SK-N-SH (cell line): ENCODE results near the gene CHI3L2. TPM values are rescaled to one million over a fixed set of nuclear protein-coding genes. Genes with fewer than 3 reads are reported as not detected.

ENCODE experiments used
- CTCF ChIA-PET: fragments of 300-600, 350-600 bp; formaldehyde crosslinking; extraction: SDS; loops from one replicate; lab custom pipeline; 2021; lab: Yijun Ruan, JAX
- POLR2A ChIA-PET: fragments of 350-600 bp; sonication (Branson Sonifier 250); formaldehyde crosslinking; extraction: SDS; loops from one replicate; lab custom pipeline; 2020; ENCODE audit warnings: antibody characterized with exemption, inconsistent platforms; lab: Yijun Ruan, JAX
- DNase-seq: peaks from one replicate; pipeline ENCODE4 v3.0.0; 2012
- H2AFZ ChIP-seq: fragments of 200-600 bp; sonication (generic); 2 replicates; pipeline ENCODE4 v1.8.1; 2016; ENCODE audit warnings: antibody characterized with exemption, mild to moderate bottlenecking, low read depth
- H3F3A ChIP-seq: fragments of 200-600 bp; sonication (generic); replicated peaks from 2 replicates; pipeline ENCODE3; 2016; ENCODE audit warnings: antibody characterized with exemption, mild to moderate bottlenecking; ENCODE audit not compliant: insufficient read depth
- H3K27ac ChIP-seq, 2 experiments: fragments of 200-500 bp in 1 of 2; fragments of 200-600 bp in 1 of 2; sonication (Bioruptor generic) in 1 of 2; sonication (generic), shearing (Covaris generic) in 1 of 2; 2 replicates each; pipeline versions ENCODE4 v1.5.1 to v1.6.1; 2014 to 2016; ENCODE audit warnings: low read depth in 2 of 2, inconsistent platforms in 1 of 2, low read length in 1 of 2, mild to moderate bottlenecking in 1 of 2, mixed read lengths in 1 of 2
- H3K27me3 ChIP-seq: fragments of 200-600 bp; sonication (generic), shearing (Covaris generic); 2 replicates; pipeline ENCODE4 v1.6.1; 2016; ENCODE audit warnings: mixed run types; ENCODE audit not compliant: insufficient read depth
- H3K36me3 ChIP-seq, 2 experiments: fragments of 200-500 bp in 1 of 2; fragments of 200-600 bp in 1 of 2; sonication (Bioruptor generic) in 1 of 2; sonication (generic) in 1 of 2; replicated peaks in 1 of 2; 2 replicates each; pipeline versions ENCODE3 to v1.5.1; 2014 to 2016; ENCODE audit warnings: low read length in 1 of 2, mild to moderate bottlenecking in 1 of 2; ENCODE audit not compliant: insufficient read depth in 2 of 2, control insufficient read depth in 1 of 2
- H3K4me1 ChIP-seq, 2 experiments: fragments of 200-500 bp in 1 of 2; fragments of 200-600 bp in 1 of 2; sonication (Bioruptor generic) in 1 of 2; sonication (generic), shearing (Covaris generic) in 1 of 2; 2 replicates each; pipeline versions ENCODE4 v1.5.1 to v1.6.1; 2014 to 2016; ENCODE audit warnings: low read depth in 1 of 2, low read length in 1 of 2, mixed run types in 1 of 2; ENCODE audit not compliant: insufficient read depth in 2 of 2, control insufficient read depth in 1 of 2
- H3K4me2 ChIP-seq: fragments of 200-600 bp; sonication (generic), shearing (Covaris generic); 2 replicates; pipeline ENCODE4 v1.6.1; 2017; ENCODE audit warnings: mixed run types
- H3K4me3 ChIP-seq, 2 experiments: fragments of 200-500 bp in 1 of 2; fragments of 200-600 bp in 1 of 2; sonication (Bioruptor generic) in 1 of 2; sonication (generic), shearing (Covaris generic) in 1 of 2; 2 replicates each; pipeline versions ENCODE4 v1.5.1 to v1.8.1; 2014 to 2016; ENCODE audit warnings: low read depth in 2 of 2, inconsistent platforms in 1 of 2, low read length in 1 of 2, mild to moderate bottlenecking in 1 of 2, mixed read lengths in 1 of 2, moderate library complexity in 1 of 2
- H3K79me2 ChIP-seq: fragments of 200-600 bp; sonication (generic); 2 replicates; pipeline ENCODE4 v1.8.1; 2017; ENCODE audit warnings: mild to moderate bottlenecking; ENCODE audit not compliant: insufficient read depth
- H3K9ac ChIP-seq: fragments of 200-600 bp; sonication (generic); 2 replicates; pipeline ENCODE4 v1.6.1; 2017; ENCODE audit warnings: mixed run types
- H3K9me2 ChIP-seq: fragments of 200-600 bp; sonication (generic); 2 replicates; pipeline ENCODE4 v1.6.1; 2017; ENCODE audit warnings: mixed run types
- H3K9me3 ChIP-seq: fragments of 200-600 bp; sonication (generic); 2 replicates; pipeline ENCODE4 v1.6.1; 2017; ENCODE audit warnings: mixed run types, mild to moderate bottlenecking, moderate library complexity
- H4K20me1 ChIP-seq: fragments of 200-600 bp; sonication (generic); 2 replicates; pipeline ENCODE4 v1.6.1; 2017; ENCODE audit warnings: mild to moderate bottlenecking, mixed run types; ENCODE audit not compliant: insufficient read depth
- CTCF ChIP-seq: fragments of 200-600 bp; sonication (generic); IDR thresholded peaks from 2 replicates; pipeline ENCODE4 v1.6.1; 2017; ENCODE audit warnings: antibody characterized with exemption, mild to moderate bottlenecking, moderate library complexity
- ELF1 ChIP-seq: IDR thresholded peaks from 2 replicates; pipeline ENCODE4 v1.4.0; 2012
- EP300 ChIP-seq, 2 experiments: IDR thresholded peaks; 2 replicates each; pipeline versions ENCODE4 v1.4.0 to v1.6.1; 2012; ENCODE audit warnings: borderline replicate concordance in 1 of 2, low read depth in 1 of 2, low read length in 1 of 2
- FOSL2 ChIP-seq: IDR thresholded peaks from 2 replicates; pipeline ENCODE4 v1.4.0; 2012; ENCODE audit warnings: low read depth, mild to moderate bottlenecking, moderate library complexity, borderline replicate concordance
- FOXM1 ChIP-seq: IDR thresholded peaks from 2 replicates; pipeline ENCODE4 v1.4.0; 2012; ENCODE audit warnings: low read depth, mild to moderate bottlenecking
- GABPA ChIP-seq: IDR thresholded peaks from 2 replicates; pipeline ENCODE4 v1.4.0; 2012; ENCODE audit warnings: low read depth, mild to moderate bottlenecking
- JUND ChIP-seq: IDR thresholded peaks from 2 replicates; pipeline ENCODE4 v1.4.0; 2012
- MAX ChIP-seq: IDR thresholded peaks from 2 replicates; pipeline ENCODE4 v1.4.0; 2012; ENCODE audit warnings: low read depth
- MEF2A ChIP-seq: IDR thresholded peaks from 2 replicates; pipeline ENCODE4 v1.4.0; 2012; ENCODE audit warnings: low read depth, borderline replicate concordance
- POLR2AphosphoS5 ChIP-seq: IDR thresholded peaks from 2 replicates; pipeline ENCODE4 v1.6.1; 2012; ENCODE audit warnings: low read depth, low read length
- RAD21 ChIP-seq: IDR thresholded peaks from 2 replicates; pipeline ENCODE4 v1.6.1; 2012; ENCODE audit warnings: mild to moderate bottlenecking, low read length
- RFX5 ChIP-seq: IDR thresholded peaks from 2 replicates; pipeline ENCODE4 v1.6.1; 2012; ENCODE audit warnings: mild to moderate bottlenecking, improper control_type of control experiment, low read length
- USF1 ChIP-seq: IDR thresholded peaks from 2 replicates; pipeline ENCODE4 v1.4.0; 2012; ENCODE audit warnings: low read depth, borderline replicate concordance
- USF2 ChIP-seq: fragments of 150-350 bp; IDR thresholded peaks from 2 replicates; pipeline ENCODE4 v1.6.1; 2017; ENCODE audit warnings: antibody characterized with exemption, low read length, low read depth, borderline replicate concordance
- YY1 ChIP-seq: IDR thresholded peaks from 2 replicates; pipeline ENCODE4 v1.4.0; 2012; ENCODE audit warnings: low read depth, mild to moderate bottlenecking
- WGBS: methylation state at CpG from one replicate; pipeline ENCODE4 v1.1.6; 2017; ENCODE audit warnings: low lambda C conversion rate; 5-methylcytosine and 5-hydroxymethylcytosine counted together
- polyA plus RNA-seq, 3 experiments: library from polyadenylated mRNA; depleted of rRNA; stranded (reverse); fragments of >200 nt; gene quantifications; 2 replicates each; pipeline ENCODE4 v1.2.3, GENCODE V29; 2012

Gene CHI3L2
- polyA plus RNA-seq, 1 of the 3 experiments (the other 2 are of a cell fraction), result 0.92 TPM

- TF ChIP-seq USF2 (no peak), RFX5 (no peak), FOSL2 (no peak), EP300 (IDR thresholded peaks at IDR 0.05; ENCODE audit: borderline replicate concordance in 1 of 2, low read depth in 1 of 2, low read length in 1 of 2) (no peak), ELF1 (no peak), GABPA (no peak), MAX (no peak), POLR2AphosphoS5 (no peak), RAD21 (no peak), USF1 (no peak), FOXM1 (no peak), JUND (no peak), MEF2A (no peak), YY1 (no peak), CTCF (no peak)
- no peaks in the 10 kb centered on the region for H3K79me2 ChIP-seq
- H3K4me3 ChIP-seq, result no peak overlapping the region
- no peaks in the 10 kb centered on the region for H3K9me2 ChIP-seq
- no peaks in the 10 kb centered on the region for H4K20me1 ChIP-seq
- H3K27me3 ChIP-seq, result no peaks in the 10 kb centered on the region
- no peaks in the 10 kb centered on the region for H3K36me3 ChIP-seq
- CTCF ChIA-PET, result interaction anchor here (0.8 to 10.2 kb wide), 4 partner anchors 11 to 182 kb away, joined by 3 to 161 read pairs (median 3); no protein-coding TSS in a partner anchor
- no peak overlapping the region for H3K4me2 ChIP-seq
- POLR2A ChIA-PET, result no interaction called here
- no peaks in the 10 kb centered on the region for H3F3A ChIP-seq
- no peak overlapping the region for H2AFZ ChIP-seq
- H3K9ac ChIP-seq, result no peak overlapping the region
- DNase-seq, result no peak
- peaks cover 0 to 12% of the 10 kb centered on the region in 2 experiments; a peak in 2 of 4 replicates for H3K4me1 ChIP-seq
- H3K27ac ChIP-seq, result no peak overlapping the region
- no peaks in the 10 kb centered on the region for H3K9me3 ChIP-seq
- WGBS, result 0% methylated on average over 2 of the region's 2 CpGs
These were observed 6.3 kb upstream of the CHI3L2 start for GRCh38 chr1:111221276-111221632.
